HepG2 (cell line): ENCODE measurements around the gene SLC50A1. TPM values are rescaled to one million over a fixed set of nuclear protein-coding genes. Genes with fewer than 3 reads are reported as not detected.

Experiments used
- ARID2 ChIP-seq: sonication (generic); formaldehyde crosslinking; IDR thresholded peaks from 2 replicates; pipeline ENCODE4 v1.8.1; 2022; ENCODE audit warnings: mild to moderate bottlenecking, missing genetic modification reagents, borderline replicate concordance
- ARID4A ChIP-seq: sonication (generic); formaldehyde crosslinking; IDR thresholded peaks from 2 replicates; pipeline ENCODE4 v1.5.0; 2020; ENCODE audit warnings: mild to moderate bottlenecking, missing genetic modification reagents, borderline replicate concordance
- ATF2 ChIP-seq: sonication (generic); formaldehyde crosslinking; IDR thresholded peaks from 2 replicates; pipeline ENCODE4 v1.4.0; 2020; ENCODE audit warnings: missing genetic modification reagents
- GATAD1 ChIP-seq: IDR thresholded peaks from 2 replicates; pipeline ENCODE4 v1.6.1; 2016; ENCODE audit warnings: missing genetic modification reagents, missing compliant biosample characterization
- ISX ChIP-seq: sonication (generic); formaldehyde crosslinking; conservative IDR thresholded peaks from 2 replicates; pipeline ENCODE4 v1.5.0; 2020; ENCODE audit warnings: missing genetic modification reagents
- MTF1 ChIP-seq: sonication (generic); formaldehyde crosslinking; IDR thresholded peaks from 2 replicates; pipeline ENCODE4 v1.5.0; 2020; ENCODE audit warnings: missing genetic modification reagents
- MXD3 ChIP-seq: IDR thresholded peaks from 2 replicates; pipeline ENCODE4 v1.6.1; 2016; ENCODE audit warnings: mild to moderate bottlenecking, missing biosample characterization, missing genetic modification reagents
- NAIF1 ChIP-seq: sonication (generic); formaldehyde crosslinking; IDR thresholded peaks from 2 replicates; pipeline ENCODE4 v1.5.0; 2020; ENCODE audit warnings: mild to moderate bottlenecking, missing genetic modification reagents, borderline replicate concordance
- PAF1 ChIP-seq: IDR thresholded peaks from 2 replicates; pipeline ENCODE4 v1.6.1; 2016; ENCODE audit warnings: missing genetic modification reagents, missing compliant biosample characterization
- PLRG1 ChIP-seq: fragments of 450-650 bp; conservative IDR thresholded peaks from 2 replicates; pipeline ENCODE4 v1.6.1; 2016
- PTBP1 ChIP-seq: fragments of 200-400 bp; formaldehyde crosslinking; IDR thresholded peaks from 2 replicates; pipeline ENCODE4 v1.6.1; 2018; ENCODE audit warnings: low read length, low read depth; ENCODE audit not compliant: poor library complexity, severe bottlenecking
- SMAD3 ChIP-seq: sonication (generic); formaldehyde crosslinking; IDR thresholded peaks from 2 replicates; pipeline ENCODE4 v1.4.0; 2020; ENCODE audit warnings: missing genetic modification reagents
- SSRP1 ChIP-seq: IDR thresholded peaks from 2 replicates; pipeline ENCODE4 v1.6.1; 2016; ENCODE audit warnings: control low read depth
- THAP8 ChIP-seq: sonication (generic); formaldehyde crosslinking; IDR thresholded peaks from 2 replicates; pipeline ENCODE4 v1.5.1; 2020; ENCODE audit warnings: missing genetic modification reagents, mild to moderate bottlenecking, borderline replicate concordance
- ZGPAT ChIP-seq: IDR thresholded peaks from 2 replicates; pipeline ENCODE4 v1.6.1; 2016; ENCODE audit warnings: mild to moderate bottlenecking
- ZMYM2 ChIP-seq: sonication (generic); formaldehyde crosslinking; IDR thresholded peaks from 2 replicates; pipeline ENCODE4 v1.8.0; 2022; ENCODE audit warnings: mild to moderate bottlenecking, missing genetic modification reagents
- ZNF143 ChIP-seq: sonication (generic); formaldehyde crosslinking; IDR thresholded peaks from 2 replicates; pipeline ENCODE4 v1.4.0; 2020; ENCODE audit warnings: missing genetic modification reagents
- ZNF3 ChIP-seq: IDR thresholded peaks from 2 replicates; pipeline ENCODE4 v1.7.0; 2017; ENCODE audit warnings: inconsistent platforms
- ZNF496 ChIP-seq: sonication (generic); formaldehyde crosslinking; IDR thresholded peaks from 2 replicates; pipeline ENCODE4 v1.8.1; 2023; ENCODE audit warnings: mild to moderate bottlenecking, moderate library complexity, missing genetic modification reagents; ENCODE audit not compliant: insufficient replicate concordance
- ZNF563 ChIP-seq: sonication (generic); formaldehyde crosslinking; IDR thresholded peaks from 2 replicates; pipeline ENCODE4 v1.8.0; 2022; ENCODE audit warnings: mild to moderate bottlenecking, moderate library complexity, missing genetic modification reagents
- ZNF747 ChIP-seq: sonication (generic); formaldehyde crosslinking; IDR thresholded peaks from 2 replicates; pipeline ENCODE4 v1.8.1; 2023; ENCODE audit warnings: missing genetic modification reagents, mild to moderate bottlenecking, borderline replicate concordance
- ZNF749 ChIP-seq: sonication (generic); formaldehyde crosslinking; IDR thresholded peaks from 2 replicates; pipeline ENCODE4 v1.8.0; 2022; ENCODE audit warnings: mild to moderate bottlenecking, missing genetic modification reagents, moderate library complexity, borderline replicate concordance
- polyA plus RNA-seq, 8 experiments: library from polyadenylated mRNA; depleted of rRNA in 3 of 8; stranded (reverse) in 7 of 8; unstranded in 1 of 8; fragments of >200 nt; fragmentation: Illumina TruSeq in 4 of 8; extraction: Trizol in 4 of 8; gene quantifications; 2 replicates each; pipeline versions ENCODE4 v1.2.1 to v1.2.3, GENCODE V29; 2011 to 2016; ENCODE audit warnings: low read depth in 4 of 8, missing spikeins in 1 of 8, mixed read lengths in 1 of 8; ENCODE audit not compliant: insufficient read depth in 1 of 8
- total RNA-seq, 5 experiments: library from RNA; depleted of rRNA; stranded (reverse); fragments of >200 nt; fragmentation: Illumina TruSeq; extraction: Trizol; gene quantifications; 2 replicates each; pipeline ENCODE4 v1.2.3, GENCODE V29; 2016; ENCODE audit warnings: low read depth in 1 of 5

SLC50A1 gene
- total and polyA plus RNA-seq, 2 of the 13 experiments (the other 11 are each of a cell fraction or from before 2014, with no cell fraction given) = 22.5 to 46.8 TPM

- TF ChIP-seq ZNF749 (CRISPR knock-in tag) (peak; percentile 83; the same call in 1 of the 2 replicates), MXD3 (CRISPR knock-in tag) (no peak), PTBP1 (no peak), GATAD1 (CRISPR knock-in tag) (peak; percentile 39; the same call in 1 of the 2 replicates), ZNF747 (CRISPR knock-in tag) (peak; percentile 50; the same call in 1 of the 2 replicates), PLRG1 (no peak), ZNF563 (CRISPR knock-in tag) (peak; percentile 71; the same call in 1 of the 2 replicates), ZNF3 (CRISPR knock-in tag) (no peak), ZGPAT (CRISPR knock-in tag) (peak; percentile 67), ISX (CRISPR knock-in tag) (no peak), MTF1 (CRISPR knock-in tag) (0 out of 2 replicates have a peak, but pooled peaks have one; percentile 48), ZMYM2 (CRISPR knock-in tag) (0 out of 2 replicates have a peak, but pooled peaks have one; percentile 81), ARID2 (CRISPR knock-in tag) (no peak), ZNF143 (CRISPR knock-in tag) (no peak; the same call in none of the 2 replicates), PAF1 (CRISPR knock-in tag) (peak; percentile 83; the same call in 1 of the 2 replicates), ATF2 (CRISPR knock-in tag) (peak; percentile 43; the same call in 1 of the 2 replicates), ZNF496 (CRISPR knock-in tag) (no peak), SSRP1 (CRISPR knock-in tag) (peak; percentile 98), ARID4A (CRISPR knock-in tag) (peak; percentile 69; the same call in 1 of the 2 replicates), NAIF1 (CRISPR knock-in tag) (peak; percentile 81; the same call in 1 of the 2 replicates), SMAD3 (CRISPR knock-in tag) (no peak), THAP8 (CRISPR knock-in tag) (0 out of 2 replicates have a peak, but pooled peaks have one; percentile 14)
These were observed at the start of gene SLC50A1 (continued) for GRCh38 chr1:155135415-155136028.
